Esophagus muscularis mucosa (tissue), 2 donors: ENCODE results near the gene PLD3.

Experiments used
- POLR2A ChIP-seq: fragments of 450-650 bp; IDR thresholded peaks from one replicate; pipeline ENCODE4 v1.6.1; 2017; ENCODE audit warnings: antibody characterized with exemption, moderate library complexity, mild to moderate bottlenecking, low read depth
- POLR2AphosphoS5 ChIP-seq, 2 donors: sonication (generic); formaldehyde crosslinking; IDR thresholded peaks; one replicate each; pipeline ENCODE4 v1.6.1; 2017; ENCODE audit warnings: antibody characterized with exemption in 2 of 2

GRCh38 chr19:40419066-40419612, 70.6 kb downstream of the PLD3 start:
- TF ChIP-seq POLR2A, result no peak
- no peak for TF ChIP-seq POLR2AphosphoS5 (IDR thresholded peaks at IDR 0.05)
